ENCODE data around the gene RPS18. TPM values are rescaled to one million over a fixed set of nuclear protein-coding genes. Genes with fewer than 3 reads are reported as not detected.

The RPS18 gene
- total and polyA plus RNA-seq, 10 of the 15 experiments (the other 5 are each of a cell fraction or from before 2014, with no cell fraction given), result 4,228 to 20,828 (median 7,406) TPM

DNA sequence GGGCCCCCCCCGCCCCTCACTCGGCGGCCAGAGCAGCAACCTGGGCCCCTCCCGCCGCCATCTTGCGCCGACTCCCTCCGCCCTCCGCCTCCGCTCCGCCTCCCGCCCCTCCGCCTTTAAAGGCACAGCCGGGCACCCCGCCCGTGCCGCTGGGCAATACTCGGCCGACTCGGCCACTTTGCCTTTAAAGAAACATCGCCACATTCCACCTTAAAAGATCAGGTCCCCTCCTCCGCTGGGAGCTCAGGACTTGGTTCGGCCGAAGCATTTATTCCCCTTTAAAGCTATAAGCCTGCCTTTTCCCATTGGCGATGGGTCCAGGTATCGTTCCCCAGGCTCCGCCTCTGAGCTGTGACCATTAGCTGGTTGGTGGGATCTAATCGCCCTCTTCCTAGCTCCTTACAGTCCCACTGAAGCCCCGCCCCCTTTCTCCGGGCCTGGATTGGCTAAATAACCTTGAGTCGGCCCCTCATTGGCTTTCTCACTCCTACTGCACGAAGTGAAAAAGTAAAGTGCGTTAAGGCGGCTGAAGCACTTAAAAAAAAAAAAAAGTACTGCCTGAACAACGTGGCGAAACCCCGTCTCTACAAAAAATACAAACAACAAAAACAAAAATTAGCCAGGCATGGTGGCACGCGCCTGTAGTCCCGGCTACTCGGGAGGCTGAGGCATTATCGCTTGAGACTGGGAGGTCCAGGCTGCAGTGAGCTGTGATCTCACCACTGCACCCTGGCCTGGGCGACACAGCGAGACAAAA, 46.0 kb downstream of the RPS18 start, which contains the start of gene ZBTB22 (continued):
- TF ChIP-seq RCOR1 (conservative IDR thresholded peaks at IDR 0.05; ENCODE audit: low read depth, low read length) (no peak), EZH2 (IDR thresholded peaks at IDR 0.05; ENCODE audit: borderline replicate concordance, control insufficient read depth, low read depth, low read length) (no peak), MEF2A (IDR thresholded peaks at IDR 0.05; ENCODE audit: insufficient read depth, low read depth, low read length) (no peak), NR2F1 (conservative IDR thresholded peaks at IDR 0.05) (no peak), CBX5 (IDR thresholded peaks at IDR 0.05; ENCODE audit: low read depth) (no peak), IKZF1 (conservative IDR thresholded peaks at IDR 0.05) (no peak; the same call in 1 of the 2 replicates), MTA3 (IDR thresholded peaks at IDR 0.05; ENCODE audit: borderline replicate concordance, low read length) (no peak), CEBPB (IDR thresholded peaks at IDR 0.05; ENCODE audit: borderline replicate concordance in 1 of 2, low read depth in 2 of 2, low read length in 2 of 2) (no peak), STAT1 (conservative IDR thresholded peaks at IDR 0.05) (no peak), RB1 (IDR thresholded peaks at IDR 0.05; ENCODE audit: borderline replicate concordance) (no peak; the same call in 1 of the 2 replicates), BHLHE40 (IDR thresholded peaks at IDR 0.05; ENCODE audit: borderline replicate concordance in 1 of 2, low read depth in 2 of 2, low read length in 1 of 2) (peak; percentile 49 to 77), MYC (IDR thresholded peaks at IDR 0.05; ENCODE audit: insufficient read depth, insufficient read length, insufficient replicate concordance, low read length, severe bottlenecking) (no peak), BACH1 (IDR thresholded peaks at IDR 0.05; ENCODE audit: borderline replicate concordance) (no peak), ETV6 (conservative IDR thresholded peaks at IDR 0.05 in 1 of 2, IDR thresholded peaks at IDR 0.05 in 1 of 2; ENCODE audit: borderline replicate concordance in 1 of 2, low read depth in 1 of 2) (no peak), SUZ12 (IDR thresholded peaks at IDR 0.05; ENCODE audit: unreplicated experiment) (no peak)
- TF ChIP-seq, protein P1, sequence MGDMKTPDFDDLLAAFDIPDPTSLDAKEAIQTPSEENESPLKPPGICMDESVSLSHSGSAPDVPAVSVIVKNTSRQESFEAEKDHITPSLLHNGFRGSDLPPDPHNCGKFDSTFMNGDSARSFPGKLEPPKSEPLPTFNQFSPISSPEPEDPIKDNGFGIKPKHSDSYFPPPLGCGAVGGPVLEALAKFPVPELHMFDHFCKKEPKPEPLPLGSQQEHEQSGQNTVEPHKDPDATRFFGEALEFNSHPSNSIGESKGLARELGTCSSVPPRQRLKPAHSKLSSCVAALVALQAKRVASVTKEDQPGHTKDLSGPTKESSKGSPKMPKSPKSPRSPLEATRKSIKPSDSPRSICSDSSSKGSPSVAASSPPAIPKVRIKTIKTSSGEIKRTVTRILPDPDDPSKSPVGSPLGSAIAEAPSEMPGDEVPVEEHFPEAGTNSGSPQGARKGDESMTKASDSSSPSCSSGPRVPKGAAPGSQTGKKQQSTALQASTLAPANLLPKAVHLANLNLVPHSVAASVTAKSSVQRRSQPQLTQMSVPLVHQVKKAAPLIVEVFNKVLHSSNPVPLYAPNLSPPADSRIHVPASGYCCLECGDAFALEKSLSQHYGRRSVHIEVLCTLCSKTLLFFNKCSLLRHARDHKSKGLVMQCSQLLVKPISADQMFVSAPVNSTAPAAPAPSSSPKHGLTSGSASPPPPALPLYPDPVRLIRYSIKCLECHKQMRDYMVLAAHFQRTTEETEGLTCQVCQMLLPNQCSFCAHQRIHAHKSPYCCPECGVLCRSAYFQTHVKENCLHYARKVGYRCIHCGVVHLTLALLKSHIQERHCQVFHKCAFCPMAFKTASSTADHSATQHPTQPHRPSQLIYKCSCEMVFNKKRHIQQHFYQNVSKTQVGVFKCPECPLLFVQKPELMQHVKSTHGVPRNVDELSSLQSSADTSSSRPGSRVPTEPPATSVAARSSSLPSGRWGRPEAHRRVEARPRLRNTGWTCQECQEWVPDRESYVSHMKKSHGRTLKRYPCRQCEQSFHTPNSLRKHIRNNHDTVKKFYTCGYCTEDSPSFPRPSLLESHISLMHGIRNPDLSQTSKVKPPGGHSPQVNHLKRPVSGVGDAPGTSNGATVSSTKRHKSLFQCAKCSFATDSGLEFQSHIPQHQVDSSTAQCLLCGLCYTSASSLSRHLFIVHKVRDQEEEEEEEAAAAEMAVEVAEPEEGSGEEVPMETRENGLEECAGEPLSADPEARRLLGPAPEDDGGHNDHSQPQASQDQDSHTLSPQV (IDR thresholded peaks at IDR 0.05), result no peak
- TF ChIP-seq, protein P2, sequence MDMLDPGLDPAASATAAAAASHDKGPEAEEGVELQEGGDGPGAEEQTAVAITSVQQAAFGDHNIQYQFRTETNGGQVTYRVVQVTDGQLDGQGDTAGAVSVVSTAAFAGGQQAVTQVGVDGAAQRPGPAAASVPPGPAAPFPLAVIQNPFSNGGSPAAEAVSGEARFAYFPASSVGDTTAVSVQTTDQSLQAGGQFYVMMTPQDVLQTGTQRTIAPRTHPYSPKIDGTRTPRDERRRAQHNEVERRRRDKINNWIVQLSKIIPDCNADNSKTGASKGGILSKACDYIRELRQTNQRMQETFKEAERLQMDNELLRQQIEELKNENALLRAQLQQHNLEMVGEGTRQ (IDR thresholded peaks at IDR 0.05; ENCODE audit: borderline replicate concordance, low read depth, low read length), result no peak
- TF ChIP-seq, protein P3, sequence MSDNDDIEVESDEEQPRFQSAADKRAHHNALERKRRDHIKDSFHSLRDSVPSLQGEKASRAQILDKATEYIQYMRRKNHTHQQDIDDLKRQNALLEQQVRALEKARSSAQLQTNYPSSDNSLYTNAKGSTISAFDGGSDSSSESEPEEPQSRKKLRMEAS (IDR thresholded peaks at IDR 0.05; ENCODE audit: low read depth, low read length), result no peak; the same call in 1 of the 2 replicates
- TF ChIP-seq, protein P4, sequence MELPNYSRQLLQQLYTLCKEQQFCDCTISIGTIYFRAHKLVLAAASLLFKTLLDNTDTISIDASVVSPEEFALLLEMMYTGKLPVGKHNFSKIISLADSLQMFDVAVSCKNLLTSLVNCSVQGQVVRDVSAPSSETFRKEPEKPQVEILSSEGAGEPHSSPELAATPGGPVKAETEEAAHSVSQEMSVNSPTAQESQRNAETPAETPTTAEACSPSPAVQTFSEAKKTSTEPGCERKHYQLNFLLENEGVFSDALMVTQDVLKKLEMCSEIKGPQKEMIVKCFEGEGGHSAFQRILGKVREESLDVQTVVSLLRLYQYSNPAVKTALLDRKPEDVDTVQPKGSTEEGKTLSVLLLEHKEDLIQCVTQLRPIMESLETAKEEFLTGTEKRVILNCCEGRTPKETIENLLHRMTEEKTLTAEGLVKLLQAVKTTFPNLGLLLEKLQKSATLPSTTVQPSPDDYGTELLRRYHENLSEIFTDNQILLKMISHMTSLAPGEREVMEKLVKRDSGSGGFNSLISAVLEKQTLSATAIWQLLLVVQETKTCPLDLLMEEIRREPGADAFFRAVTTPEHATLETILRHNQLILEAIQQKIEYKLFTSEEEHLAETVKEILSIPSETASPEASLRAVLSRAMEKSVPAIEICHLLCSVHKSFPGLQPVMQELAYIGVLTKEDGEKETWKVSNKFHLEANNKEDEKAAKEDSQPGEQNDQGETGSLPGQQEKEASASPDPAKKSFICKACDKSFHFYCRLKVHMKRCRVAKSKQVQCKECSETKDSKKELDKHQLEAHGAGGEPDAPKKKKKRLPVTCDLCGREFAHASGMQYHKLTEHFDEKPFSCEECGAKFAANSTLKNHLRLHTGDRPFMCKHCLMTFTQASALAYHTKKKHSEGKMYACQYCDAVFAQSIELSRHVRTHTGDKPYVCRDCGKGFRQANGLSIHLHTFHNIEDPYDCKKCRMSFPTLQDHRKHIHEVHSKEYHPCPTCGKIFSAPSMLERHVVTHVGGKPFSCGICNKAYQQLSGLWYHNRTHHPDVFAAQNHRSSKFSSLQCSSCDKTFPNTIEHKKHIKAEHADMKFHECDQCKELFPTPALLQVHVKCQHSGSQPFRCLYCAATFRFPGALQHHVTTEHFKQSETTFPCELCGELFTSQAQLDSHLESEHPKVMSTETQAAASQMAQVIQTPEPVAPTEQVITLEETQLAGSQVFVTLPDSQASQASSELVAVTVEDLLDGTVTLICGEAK (IDR thresholded peaks at IDR 0.05; ENCODE audit: borderline replicate concordance), result no peak; the same call in 1 of the 2 replicates
